Osteoblast (primary cell): ENCODE results near the gene SLC2A9. TPM values are rescaled to one million over a fixed set of nuclear protein-coding genes. Genes with fewer than 3 reads are reported as not detected.

Experiments used
- DNase-seq: peaks from one replicate; pipeline ENCODE4 v3.0.0; 2011; ENCODE audit warnings: low spot score, mixed read lengths; ENCODE audit not compliant: insufficient read length; ENCODE audit errors: missing footprints
- H2AFZ ChIP-seq: 2 replicates; pipeline ENCODE4 v1.6.0; 2011; ENCODE audit warnings: mild to moderate bottlenecking, low read length
- H3K27ac ChIP-seq: 2 replicates; pipeline ENCODE4 v1.5.1; 2011; ENCODE audit warnings: mild to moderate bottlenecking, low read depth, low read length, moderate library complexity
- H3K27me3 ChIP-seq: 2 replicates; pipeline ENCODE4 v1.6.0; 2012; ENCODE audit warnings: mild to moderate bottlenecking, control low read depth, inconsistent platforms, low read length, moderate library complexity; ENCODE audit not compliant: insufficient read depth
- H3K36me3 ChIP-seq: 2 replicates; pipeline ENCODE4 v1.5.1; 2011; ENCODE audit warnings: mild to moderate bottlenecking, low read length, control low read depth, moderate library complexity; ENCODE audit not compliant: insufficient read depth
- H3K4me1 ChIP-seq: 2 replicates; pipeline ENCODE4 v1.5.1; 2011; ENCODE audit warnings: mild to moderate bottlenecking, low read length, control low read depth, moderate library complexity; ENCODE audit not compliant: insufficient read depth
- H3K4me2 ChIP-seq: 2 replicates; pipeline ENCODE4 v1.6.0; 2011; ENCODE audit warnings: mild to moderate bottlenecking, low read length; ENCODE audit not compliant: insufficient read depth
- H3K4me3 ChIP-seq: fragments of 200-600 bp; sonication (generic); 3 replicates; pipeline ENCODE4 v1.5.1; 2012; ENCODE audit warnings: mild to moderate bottlenecking, low read length, inconsistent platforms; ENCODE audit not compliant: insufficient read depth
- H3K79me2 ChIP-seq: 2 replicates; pipeline ENCODE4 v1.6.0; 2012; ENCODE audit warnings: mild to moderate bottlenecking, low read length, control low read depth, inconsistent platforms; ENCODE audit not compliant: insufficient read depth
- H3K9me3 ChIP-seq: 2 replicates; pipeline ENCODE4 v1.5.1; 2011; ENCODE audit warnings: low read depth, low read length, control low read depth
- H4K20me1 ChIP-seq: 2 replicates; pipeline ENCODE4 v1.6.0; 2012; ENCODE audit warnings: mild to moderate bottlenecking, low read length, control low read depth; ENCODE audit not compliant: insufficient read depth
- total RNA-seq: library from RNA; depleted of rRNA; stranded (reverse); fragments of >200 nt; gene quantifications from 2 replicates; pipeline ENCODE4 v1.2.3, GENCODE V29; 2012
- TF ChIP-seq, protein P1 (sequence below): IDR thresholded peaks from 2 replicates; pipeline ENCODE4 v1.5.1; 2011; ENCODE audit warnings: mild to moderate bottlenecking, low read depth, low read length, moderate library complexity; ENCODE audit errors: extremely low read depth

SLC2A9 gene
- total RNA-seq, 1 donor: 2.5 TPM

- DNase-seq: no peak
These were observed 153.4 kb downstream of the SLC2A9 start for GRCh38 chr4:9867751-9868425.

DNA sequence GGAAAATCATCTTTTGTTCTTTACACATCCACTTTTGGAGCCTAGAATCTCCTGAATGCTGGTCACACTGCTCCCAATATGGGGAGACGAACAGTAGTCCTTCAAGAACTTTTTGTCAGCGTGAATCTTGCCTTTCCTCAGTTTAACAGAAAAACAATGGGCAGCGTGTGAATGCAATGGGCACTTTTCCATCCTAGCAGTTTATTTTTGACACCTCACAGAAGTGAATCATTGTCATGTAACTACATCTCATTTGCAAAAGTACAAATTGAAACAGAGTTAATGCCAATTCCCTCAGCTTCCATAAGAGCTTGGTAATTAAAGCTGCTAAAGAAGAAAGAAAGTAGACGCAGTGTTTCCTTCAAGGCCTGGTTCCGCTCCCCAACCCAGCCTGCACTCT, 154.4 kb downstream of the SLC2A9 start:
- Histone ChIP-seq H3K36me3 (no peaks in the 10 kb centered on the region), H3K4me1 (no peaks in the 10 kb centered on the region), H3K79me2 (no peaks in the 10 kb centered on the region), H2AFZ (no peak overlapping the region), H3K4me2 (no peak overlapping the region), H3K27ac (no peak overlapping the region), H3K4me3 (no peak overlapping the region), H3K9me3 (peaks cover 4% of the 10 kb centered on the region), H3K27me3 (no peaks in the 10 kb centered on the region), H4K20me1 (no peaks in the 10 kb centered on the region)
- no peak for DNase-seq
- TF ChIP-seq, protein P1, sequence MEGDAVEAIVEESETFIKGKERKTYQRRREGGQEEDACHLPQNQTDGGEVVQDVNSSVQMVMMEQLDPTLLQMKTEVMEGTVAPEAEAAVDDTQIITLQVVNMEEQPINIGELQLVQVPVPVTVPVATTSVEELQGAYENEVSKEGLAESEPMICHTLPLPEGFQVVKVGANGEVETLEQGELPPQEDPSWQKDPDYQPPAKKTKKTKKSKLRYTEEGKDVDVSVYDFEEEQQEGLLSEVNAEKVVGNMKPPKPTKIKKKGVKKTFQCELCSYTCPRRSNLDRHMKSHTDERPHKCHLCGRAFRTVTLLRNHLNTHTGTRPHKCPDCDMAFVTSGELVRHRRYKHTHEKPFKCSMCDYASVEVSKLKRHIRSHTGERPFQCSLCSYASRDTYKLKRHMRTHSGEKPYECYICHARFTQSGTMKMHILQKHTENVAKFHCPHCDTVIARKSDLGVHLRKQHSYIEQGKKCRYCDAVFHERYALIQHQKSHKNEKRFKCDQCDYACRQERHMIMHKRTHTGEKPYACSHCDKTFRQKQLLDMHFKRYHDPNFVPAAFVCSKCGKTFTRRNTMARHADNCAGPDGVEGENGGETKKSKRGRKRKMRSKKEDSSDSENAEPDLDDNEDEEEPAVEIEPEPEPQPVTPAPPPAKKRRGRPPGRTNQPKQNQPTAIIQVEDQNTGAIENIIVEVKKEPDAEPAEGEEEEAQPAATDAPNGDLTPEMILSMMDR: no peak

More at GRCh38 chr4:9867751-9868425, 153.4 kb downstream of the SLC2A9 start:
- no peaks in the 10 kb centered on the region for H4K20me1 ChIP-seq
- H3K9me3 ChIP-seq: peaks cover 4% of the 10 kb centered on the region
- no peaks in the 10 kb centered on the region for H3K79me2 ChIP-seq
- no peaks in the 10 kb centered on the region for H3K36me3 ChIP-seq
- no peaks in the 10 kb centered on the region for H3K4me1 ChIP-seq
- no peaks in the 10 kb centered on the region for H3K27me3 ChIP-seq
- no peak overlapping the region for H3K27ac ChIP-seq
- TF ChIP-seq, protein P1: no peak
- no peak overlapping the region for H2AFZ ChIP-seq
- H3K4me3 ChIP-seq: no peak overlapping the region
- no peak overlapping the region for H3K4me2 ChIP-seq

- Histone ChIP-seq H3K27me3 (no peaks in the 10 kb centered on the region), H3K4me1 (no peaks in the 10 kb centered on the region), H3K9me3 (no peaks in the 10 kb centered on the region), H3K4me2 (no peak overlapping the region), H3K27ac (no peak overlapping the region), H3K36me3 (no peaks in the 10 kb centered on the region), H4K20me1 (no peaks in the 10 kb centered on the region), H3K79me2 (no peaks in the 10 kb centered on the region), H3K4me3 (no peak overlapping the region), H2AFZ (no peak overlapping the region)
- TF ChIP-seq, protein P1: no peak
- DNase-seq: no peak
These were observed 159.7 kb downstream of the SLC2A9 start for GRCh38 chr4:9861561-9861960.

DNA sequence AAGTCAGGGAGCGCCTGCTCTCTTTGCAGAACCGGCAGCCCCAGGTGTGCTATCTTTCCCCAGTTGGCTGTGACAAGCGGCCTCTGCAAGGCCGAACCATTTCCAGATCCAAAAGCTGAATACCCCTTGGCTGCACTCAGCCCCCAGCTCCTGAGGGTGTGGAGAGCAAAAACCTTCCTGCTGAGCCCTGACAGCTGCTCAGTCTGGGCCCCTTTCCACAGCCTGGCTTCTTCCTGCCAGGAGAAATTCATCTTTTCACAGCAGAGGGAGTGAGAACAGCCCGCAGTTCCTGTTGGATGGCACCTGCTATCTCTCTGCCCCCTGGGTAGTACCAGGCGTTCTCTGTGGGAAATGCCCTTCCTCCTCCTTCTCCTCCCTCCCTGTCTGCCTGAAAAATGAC, 161.5 kb downstream of the SLC2A9 start:
- Histone ChIP-seq H3K4me3 (no peak overlapping the region), H3K4me1 (no peaks in the 10 kb centered on the region), H4K20me1 (no peaks in the 10 kb centered on the region), H3K79me2 (no peaks in the 10 kb centered on the region), H3K9me3 (no peaks in the 10 kb centered on the region), H3K27ac (no peak overlapping the region), H3K4me2 (no peak overlapping the region), H3K27me3 (no peaks in the 10 kb centered on the region), H3K36me3 (no peaks in the 10 kb centered on the region), H2AFZ (no peak overlapping the region)
- TF ChIP-seq, protein P1: no peak
- DNase-seq: no peak
